HepG2 (cell line): Measurements from ENCODE around the gene DDAH2. TPM values are rescaled to one million over a fixed set of nuclear protein-coding genes. Genes with fewer than 3 reads are reported as not detected.

Experiments used
- ATF7-NPFF ChIP-seq: sonication (generic); formaldehyde crosslinking; IDR thresholded peaks from 2 replicates; pipeline ENCODE4 v1.8.1; 2023; ENCODE audit warnings: mild to moderate bottlenecking, low read depth, missing genetic modification reagents, moderate library complexity
- CBX1 ChIP-seq: IDR thresholded peaks from one replicate; pipeline ENCODE4 v1.6.1; 2016; ENCODE audit warnings: antibody characterized with exemption, low read depth
- CEBPG ChIP-seq: IDR thresholded peaks from 2 replicates; pipeline ENCODE4 v1.6.1; 2016
- KLF12 ChIP-seq: sonication (generic); formaldehyde crosslinking; IDR thresholded peaks from 2 replicates; pipeline ENCODE4 v1.4.0; 2020; ENCODE audit warnings: missing genetic modification reagents, borderline replicate concordance
- NFE2L2 ChIP-seq: fragments of 150-350 bp; IDR thresholded peaks from 2 replicates; pipeline ENCODE4 v1.6.1; 2014; ENCODE audit warnings: low read length
- NFKB2 ChIP-seq: sonication (generic); formaldehyde crosslinking; IDR thresholded peaks from 2 replicates; pipeline ENCODE4 v1.4.0; 2020; ENCODE audit warnings: missing genetic modification reagents, borderline replicate concordance
- PAX8 ChIP-seq: sonication (generic); formaldehyde crosslinking; IDR thresholded peaks from 2 replicates; pipeline ENCODE4 v1.8.0; 2022; ENCODE audit warnings: mild to moderate bottlenecking, missing genetic modification reagents, borderline replicate concordance
- ZBTB21 ChIP-seq: sonication (generic); formaldehyde crosslinking; IDR thresholded peaks from 2 replicates; pipeline ENCODE4 v1.4.0; 2020; ENCODE audit warnings: missing genetic modification reagents
- ZNF660 ChIP-seq: sonication (generic); formaldehyde crosslinking; IDR thresholded peaks from 2 replicates; pipeline ENCODE4 v1.5.1; 2020; ENCODE audit warnings: mild to moderate bottlenecking, low read depth, missing genetic modification reagents, borderline replicate concordance
- ZSCAN12 ChIP-seq: sonication (generic); formaldehyde crosslinking; IDR thresholded peaks from 2 replicates; pipeline ENCODE4 v1.9.0; 2021; ENCODE audit warnings: mild to moderate bottlenecking, missing genetic modification reagents
- ZSCAN30 ChIP-seq: sonication (generic); formaldehyde crosslinking; IDR thresholded peaks from 2 replicates; pipeline ENCODE4 v1.5.0; 2020; ENCODE audit warnings: mild to moderate bottlenecking, missing genetic modification reagents
- polyA plus RNA-seq, 8 experiments: library from polyadenylated mRNA; depleted of rRNA in 3 of 8; stranded (reverse) in 7 of 8; unstranded in 1 of 8; fragments of >200 nt; fragmentation: Illumina TruSeq in 4 of 8; extraction: Trizol in 4 of 8; gene quantifications; 2 replicates each; pipeline versions ENCODE4 v1.2.1 to v1.2.3, GENCODE V29; 2011 to 2016; ENCODE audit warnings: low read depth in 4 of 8, missing spikeins in 1 of 8, mixed read lengths in 1 of 8; ENCODE audit not compliant: insufficient read depth in 1 of 8
- total RNA-seq, 5 experiments: library from RNA; depleted of rRNA; stranded (reverse); fragments of >200 nt; fragmentation: Illumina TruSeq; extraction: Trizol; gene quantifications; 2 replicates each; pipeline ENCODE4 v1.2.3, GENCODE V29; 2016; ENCODE audit warnings: low read depth in 1 of 5
- TF ChIP-seq, protein P1 (sequence below), 2 experiments: sonication (generic) in 1 of 2; formaldehyde crosslinking in 1 of 2; IDR thresholded peaks; 2 replicates each; pipeline versions ENCODE4 v1.4.0 to v1.6.1; 2016 to 2020; ENCODE audit warnings: borderline replicate concordance in 1 of 2, low read depth in 1 of 2, mild to moderate bottlenecking in 1 of 2, missing genetic modification reagents in 1 of 2
- TF ChIP-seq, protein P2 (sequence below): sonication (generic); formaldehyde crosslinking; IDR thresholded peaks from 2 replicates; pipeline ENCODE4 v1.5.1; 2020; ENCODE audit warnings: mild to moderate bottlenecking, missing genetic modification reagents, moderate library complexity
- TF ChIP-seq, protein P3 (sequence below): sonication (generic); formaldehyde crosslinking; IDR thresholded peaks from 2 replicates; pipeline ENCODE4 v1.4.0; 2020; ENCODE audit warnings: missing genetic modification reagents
- TF ChIP-seq, protein P4 (sequence below): sonication (generic); formaldehyde crosslinking; IDR thresholded peaks from 2 replicates; pipeline ENCODE4 v1.4.0; 2020; ENCODE audit warnings: missing genetic modification reagents, borderline replicate concordance

DDAH2 gene
- total and polyA plus RNA-seq, 2 of the 13 experiments (the other 11 are each of a cell fraction or from before 2014, with no cell fraction given) = 16.4 to 21.1 TPM

DNA sequence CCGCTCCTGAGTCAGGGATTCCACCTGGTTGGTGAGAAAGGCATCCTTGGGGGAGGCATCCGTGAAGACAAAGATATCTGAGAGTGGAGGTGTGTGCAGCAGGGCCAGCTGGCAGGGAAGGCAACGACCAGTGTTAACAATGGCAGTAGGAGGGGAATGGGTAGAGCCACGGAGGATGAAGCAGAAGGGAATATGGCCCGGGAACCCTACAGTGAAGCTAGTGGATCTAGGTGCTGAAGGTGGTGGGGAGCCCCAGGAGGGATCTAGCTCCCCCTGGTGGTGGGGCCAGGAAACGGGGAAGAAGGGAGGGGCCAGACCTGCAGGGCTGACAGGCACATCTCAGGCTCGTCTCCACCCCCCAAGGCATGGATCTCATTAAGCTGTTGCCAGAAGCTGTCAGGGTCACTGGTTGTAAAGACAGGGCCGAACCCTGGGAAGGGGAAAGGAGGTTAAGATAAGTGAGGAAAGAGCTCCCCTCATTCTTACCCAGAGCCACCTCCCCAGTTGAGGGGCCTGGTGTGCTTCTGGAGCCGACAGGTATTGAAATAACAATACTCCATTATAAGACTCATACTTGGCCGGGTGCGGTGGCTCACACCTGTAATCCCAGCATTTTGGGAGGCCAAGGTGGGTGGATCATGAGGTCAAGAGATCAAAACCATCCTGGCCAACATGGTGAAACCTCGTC is 40.7 kb upstream of the DDAH2 start (continued):
- TF ChIP-seq, protein P1, sequence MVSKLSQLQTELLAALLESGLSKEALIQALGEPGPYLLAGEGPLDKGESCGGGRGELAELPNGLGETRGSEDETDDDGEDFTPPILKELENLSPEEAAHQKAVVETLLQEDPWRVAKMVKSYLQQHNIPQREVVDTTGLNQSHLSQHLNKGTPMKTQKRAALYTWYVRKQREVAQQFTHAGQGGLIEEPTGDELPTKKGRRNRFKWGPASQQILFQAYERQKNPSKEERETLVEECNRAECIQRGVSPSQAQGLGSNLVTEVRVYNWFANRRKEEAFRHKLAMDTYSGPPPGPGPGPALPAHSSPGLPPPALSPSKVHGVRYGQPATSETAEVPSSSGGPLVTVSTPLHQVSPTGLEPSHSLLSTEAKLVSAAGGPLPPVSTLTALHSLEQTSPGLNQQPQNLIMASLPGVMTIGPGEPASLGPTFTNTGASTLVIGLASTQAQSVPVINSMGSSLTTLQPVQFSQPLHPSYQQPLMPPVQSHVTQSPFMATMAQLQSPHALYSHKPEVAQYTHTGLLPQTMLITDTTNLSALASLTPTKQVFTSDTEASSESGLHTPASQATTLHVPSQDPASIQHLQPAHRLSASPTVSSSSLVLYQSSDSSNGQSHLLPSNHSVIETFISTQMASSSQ (IDR thresholded peaks at IDR 0.05; ENCODE audit: low read depth) = no peak
- TF ChIP-seq, protein P1 (CRISPR knock-in tag; IDR thresholded peaks at IDR 0.05; ENCODE audit: borderline replicate concordance) = 0 out of 2 replicates have a peak, but pooled peaks have one; percentile 17
- TF ChIP-seq NFE2L2 (no peak), CBX1 (peak; percentile 58), ZSCAN12 (CRISPR knock-in tag) (no peak), NFKB2 (CRISPR knock-in tag) (no peak; the same call in 1 of the 2 replicates), ZBTB21 (CRISPR knock-in tag) (0 out of 2 replicates have a peak, but pooled peaks have one; percentile 29), ZNF660 (no peak), PAX8 (CRISPR knock-in tag) (no peak), KLF12 (CRISPR knock-in tag) (no peak), CEBPG (CRISPR knock-in tag) (0 out of 2 replicates have a peak, but pooled peaks have one; percentile 19), ATF7-NPFF (CRISPR knock-in tag) (no peak; the same call in 1 of the 2 replicates), ZSCAN30 (no peak)
- TF ChIP-seq, protein P2, sequence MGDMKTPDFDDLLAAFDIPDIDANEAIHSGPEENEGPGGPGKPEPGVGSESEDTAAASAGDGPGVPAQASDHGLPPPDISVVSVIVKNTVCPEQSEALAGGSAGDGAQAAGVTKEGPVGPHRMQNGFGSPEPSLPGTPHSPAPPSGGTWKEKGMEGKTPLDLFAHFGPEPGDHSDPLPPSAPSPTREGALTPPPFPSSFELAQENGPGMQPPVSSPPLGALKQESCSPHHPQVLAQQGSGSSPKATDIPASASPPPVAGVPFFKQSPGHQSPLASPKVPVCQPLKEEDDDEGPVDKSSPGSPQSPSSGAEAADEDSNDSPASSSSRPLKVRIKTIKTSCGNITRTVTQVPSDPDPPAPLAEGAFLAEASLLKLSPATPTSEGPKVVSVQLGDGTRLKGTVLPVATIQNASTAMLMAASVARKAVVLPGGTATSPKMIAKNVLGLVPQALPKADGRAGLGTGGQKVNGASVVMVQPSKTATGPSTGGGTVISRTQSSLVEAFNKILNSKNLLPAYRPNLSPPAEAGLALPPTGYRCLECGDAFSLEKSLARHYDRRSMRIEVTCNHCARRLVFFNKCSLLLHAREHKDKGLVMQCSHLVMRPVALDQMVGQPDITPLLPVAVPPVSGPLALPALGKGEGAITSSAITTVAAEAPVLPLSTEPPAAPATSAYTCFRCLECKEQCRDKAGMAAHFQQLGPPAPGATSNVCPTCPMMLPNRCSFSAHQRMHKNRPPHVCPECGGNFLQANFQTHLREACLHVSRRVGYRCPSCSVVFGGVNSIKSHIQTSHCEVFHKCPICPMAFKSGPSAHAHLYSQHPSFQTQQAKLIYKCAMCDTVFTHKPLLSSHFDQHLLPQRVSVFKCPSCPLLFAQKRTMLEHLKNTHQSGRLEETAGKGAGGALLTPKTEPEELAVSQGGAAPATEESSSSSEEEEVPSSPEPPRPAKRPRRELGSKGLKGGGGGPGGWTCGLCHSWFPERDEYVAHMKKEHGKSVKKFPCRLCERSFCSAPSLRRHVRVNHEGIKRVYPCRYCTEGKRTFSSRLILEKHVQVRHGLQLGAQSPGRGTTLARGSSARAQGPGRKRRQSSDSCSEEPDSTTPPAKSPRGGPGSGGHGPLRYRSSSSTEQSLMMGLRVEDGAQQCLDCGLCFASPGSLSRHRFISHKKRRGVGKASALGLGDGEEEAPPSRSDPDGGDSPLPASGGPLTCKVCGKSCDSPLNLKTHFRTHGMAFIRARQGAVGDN (CRISPR knock-in tag) = peak; percentile 66
- TF ChIP-seq, protein P3, sequence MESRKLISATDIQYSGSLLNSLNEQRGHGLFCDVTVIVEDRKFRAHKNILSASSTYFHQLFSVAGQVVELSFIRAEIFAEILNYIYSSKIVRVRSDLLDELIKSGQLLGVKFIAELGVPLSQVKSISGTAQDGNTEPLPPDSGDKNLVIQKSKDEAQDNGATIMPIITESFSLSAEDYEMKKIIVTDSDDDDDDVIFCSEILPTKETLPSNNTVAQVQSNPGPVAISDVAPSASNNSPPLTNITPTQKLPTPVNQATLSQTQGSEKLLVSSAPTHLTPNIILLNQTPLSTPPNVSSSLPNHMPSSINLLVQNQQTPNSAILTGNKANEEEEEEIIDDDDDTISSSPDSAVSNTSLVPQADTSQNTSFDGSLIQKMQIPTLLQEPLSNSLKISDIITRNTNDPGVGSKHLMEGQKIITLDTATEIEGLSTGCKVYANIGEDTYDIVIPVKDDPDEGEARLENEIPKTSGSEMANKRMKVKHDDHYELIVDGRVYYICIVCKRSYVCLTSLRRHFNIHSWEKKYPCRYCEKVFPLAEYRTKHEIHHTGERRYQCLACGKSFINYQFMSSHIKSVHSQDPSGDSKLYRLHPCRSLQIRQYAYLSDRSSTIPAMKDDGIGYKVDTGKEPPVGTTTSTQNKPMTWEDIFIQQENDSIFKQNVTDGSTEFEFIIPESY (CRISPR knock-in tag) = peak; percentile 64; the same call in 1 of the 2 replicates
- TF ChIP-seq, protein P4, sequence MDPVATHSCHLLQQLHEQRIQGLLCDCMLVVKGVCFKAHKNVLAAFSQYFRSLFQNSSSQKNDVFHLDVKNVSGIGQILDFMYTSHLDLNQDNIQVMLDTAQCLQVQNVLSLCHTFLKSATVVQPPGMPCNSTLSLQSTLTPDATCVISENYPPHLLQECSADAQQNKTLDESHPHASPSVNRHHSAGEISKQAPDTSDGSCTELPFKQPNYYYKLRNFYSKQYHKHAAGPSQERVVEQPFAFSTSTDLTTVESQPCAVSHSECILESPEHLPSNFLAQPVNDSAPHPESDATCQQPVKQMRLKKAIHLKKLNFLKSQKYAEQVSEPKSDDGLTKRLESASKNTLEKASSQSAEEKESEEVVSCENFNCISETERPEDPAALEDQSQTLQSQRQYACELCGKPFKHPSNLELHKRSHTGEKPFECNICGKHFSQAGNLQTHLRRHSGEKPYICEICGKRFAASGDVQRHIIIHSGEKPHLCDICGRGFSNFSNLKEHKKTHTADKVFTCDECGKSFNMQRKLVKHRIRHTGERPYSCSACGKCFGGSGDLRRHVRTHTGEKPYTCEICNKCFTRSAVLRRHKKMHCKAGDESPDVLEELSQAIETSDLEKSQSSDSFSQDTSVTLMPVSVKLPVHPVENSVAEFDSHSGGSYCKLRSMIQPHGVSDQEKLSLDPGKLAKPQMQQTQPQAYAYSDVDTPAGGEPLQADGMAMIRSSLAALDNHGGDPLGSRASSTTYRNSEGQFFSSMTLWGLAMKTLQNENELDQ (CRISPR knock-in tag) = no peak
